Aorta (tissue), 5 donors: ENCODE measurements around the gene RUNX2. TPM values are rescaled to one million over a fixed set of nuclear protein-coding genes. Genes with fewer than 3 reads are reported as not detected.

ENCODE experiments used
- ATAC-seq: fragments of 200-7000 bp; cut with Tn5 transposase; one replicate; pipeline ENCODE4 v1.9.1; 2022; ENCODE audit warnings: moderate library complexity; ENCODE audit not compliant: low FRiP score
- DNase-seq, 2 donors: peaks; one replicate each; pipeline ENCODE4 v3.0.0-alpha.2; 2020
- H3K27ac ChIP-seq, 2 donors: one replicate each; pipeline ENCODE4 v1.5.1; 2013; ENCODE audit warnings: low read length in 2 of 2, mild to moderate bottlenecking in 2 of 2, moderate library complexity in 2 of 2, control low read depth in 1 of 2, inconsistent platforms in 1 of 2, low read depth in 1 of 2
- H3K27me3 ChIP-seq, 2 donors: one replicate each; pipeline ENCODE4 v1.6.1; 2013; ENCODE audit warnings: control low read depth in 1 of 2, low read length in 1 of 2, mild to moderate bottlenecking in 1 of 2, moderate library complexity in 1 of 2; ENCODE audit not compliant: insufficient read depth in 2 of 2, control insufficient read depth in 1 of 2
- H3K36me3 ChIP-seq, 2 donors: one replicate each; pipeline ENCODE4 v1.6.1; 2013; ENCODE audit warnings: control low read depth in 1 of 2, low read length in 1 of 2, mild to moderate bottlenecking in 1 of 2; ENCODE audit not compliant: insufficient read depth in 2 of 2, control insufficient read depth in 1 of 2
- H3K4me1 ChIP-seq, 2 donors: one replicate each; pipeline ENCODE4 v1.6.1; 2013; ENCODE audit warnings: low read length in 2 of 2, control low read depth in 1 of 2, mild to moderate bottlenecking in 1 of 2, moderate library complexity in 1 of 2; ENCODE audit not compliant: insufficient read depth in 2 of 2, control insufficient read depth in 1 of 2
- H3K4me3 ChIP-seq, 2 donors: one replicate each; pipeline ENCODE4 v1.5.1; 2013; ENCODE audit warnings: low read length in 2 of 2, control low read depth in 1 of 2, mild to moderate bottlenecking in 1 of 2
- H3K9me3 ChIP-seq: one replicate; pipeline ENCODE4 v1.6.1; 2013; ENCODE audit warnings: mild to moderate bottlenecking, low read length; ENCODE audit not compliant: control insufficient read depth
- WGBS, 2 donors: extraction: QIAGEN DNeasy Blood & Tissue Kit; methylation state at CpG; one replicate each; pipeline ENCODE4 v1.1.7; 2013; 5-methylcytosine and 5-hydroxymethylcytosine counted together
- intact Hi-C, 2 donors: fragments of 100-400 bp; cut with DNase I; formaldehyde crosslinking; loops; one replicate each; pipeline versions ENCODE4 v1.14.2 to v1.15.0; 2022
- polyA plus RNA-seq, 2 donors: library from polyadenylated mRNA; stranded (reverse); fragments of 200-250 nt; gene quantifications; one replicate each; pipeline ENCODE4 v1.2.3, GENCODE V29; 2013
- total RNA-seq, 2 donors: library from RNA; stranded (reverse); fragmentation: NEBNext Ultra II Directional; extraction: Animal tissue kit (Norgen Biotek cat#: 25700); gene quantifications; one replicate each; pipeline ENCODE4 v1.2.1, GENCODE V29; 2021
- donor health status: healthy with polysubstance abuse.
- donor health status: Bipolar disorder and iron deficiency.
- donor health status: DM: no; HTN: no; CAD: no.
- donor health status: DM: no; HTN: no; CAD: no.
- donor health status: DM: yes; HTN: yes; CAD: no.

The RUNX2 gene
- total and polyA plus RNA-seq, 4 donors = 1.0 to 5.4 (median 1.9) TPM

- 62 to 69% methylated on average over 2 of the region's 2 CpGs for WGBS, 2 donors
- H3K9me3 ChIP-seq = peaks cover 4% of the 10 kb centered on the region
- H3K4me3 ChIP-seq = no peak overlapping the region
- no peak overlapping the region for H3K27ac ChIP-seq
- ATAC-seq (no peak), DNase-seq (no peak)
- no peaks in the 10 kb centered on the region for H3K4me1 ChIP-seq
- intact Hi-C loops = no loop called here
- H3K36me3 ChIP-seq = no peaks in the 10 kb centered on the region
- no peaks in the 10 kb centered on the region for H3K27me3 ChIP-seq
These were observed 256.0 kb downstream of the RUNX2 start for GRCh38 chr6:45584127-45584526.

DNA sequence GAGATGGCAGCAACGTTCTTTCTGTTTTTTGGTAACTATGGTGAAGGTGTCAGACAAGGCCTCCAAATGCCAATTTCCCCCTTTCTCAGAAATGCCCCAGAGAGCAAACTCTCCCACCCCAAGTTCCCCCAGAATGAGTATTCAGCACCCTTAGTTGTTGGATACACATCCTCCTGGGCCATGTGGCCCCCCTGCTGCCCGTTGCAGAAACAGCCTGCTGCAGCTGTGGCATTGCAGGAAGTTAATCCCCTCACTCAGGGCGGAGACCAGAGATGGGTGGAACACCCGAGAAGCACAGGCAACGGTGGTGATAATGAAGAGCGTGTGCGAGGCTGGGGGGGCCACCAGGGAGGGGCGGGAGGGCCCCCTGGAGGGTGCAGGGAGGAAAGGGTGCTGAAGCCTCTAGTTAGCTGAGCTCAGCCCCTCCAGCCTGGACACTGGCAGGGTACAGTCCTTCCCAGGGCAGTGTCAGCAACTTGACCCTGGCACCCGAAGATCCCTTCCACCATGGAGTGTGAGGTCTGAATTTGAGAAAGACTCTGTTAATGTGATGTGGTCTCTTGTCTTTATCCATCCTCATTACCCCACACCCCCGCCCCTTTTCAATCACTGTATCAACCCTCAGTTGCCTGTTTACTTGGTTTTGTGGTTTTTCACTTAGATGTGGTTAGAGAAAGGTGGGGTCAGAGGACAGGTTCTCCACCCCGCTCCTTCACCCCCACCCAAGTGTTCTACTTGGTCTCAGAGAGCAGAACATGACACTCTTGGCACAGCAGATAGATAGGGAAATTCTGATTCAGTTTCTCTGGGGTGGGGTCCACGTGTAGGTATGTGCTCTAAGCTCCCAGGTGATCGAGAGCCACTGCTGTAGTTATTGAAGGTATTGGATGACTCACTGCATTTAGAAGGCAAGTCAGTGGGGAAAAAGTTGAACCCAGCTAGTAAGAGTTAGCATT, 258.4 kb downstream of the RUNX2 start:
- intact Hi-C loops = no loop called here
- Histone ChIP-seq H3K4me1 (no peaks in the 10 kb centered on the region), H3K4me3 (no peak overlapping the region), H3K36me3 (no peaks in the 10 kb centered on the region), H3K27me3 (no peaks in the 10 kb centered on the region), H3K9me3 (peaks cover 1% of the 10 kb centered on the region), H3K27ac (no peak overlapping the region)
- ATAC-seq = no peak
- WGBS, 2 donors = 71% methylated on average over 13 of the region's 13 CpGs
- DNase-seq = no peak

- Histone ChIP-seq H3K27me3 (no peaks in the 10 kb centered on the region), H3K27ac (no peak overlapping the region), H3K9me3 (peaks cover 1% of the 10 kb centered on the region), H3K4me3 (no peak overlapping the region), H3K4me1 (no peaks in the 10 kb centered on the region), H3K36me3 (no peaks in the 10 kb centered on the region)
- DNase-seq (no peak), ATAC-seq (no peak)
- intact Hi-C loops = no loop called here
- WGBS, 2 donors = 77 to 90% methylated on average over 5 of the region's 5 CpGs
These were observed 259.3 kb downstream of the RUNX2 start for GRCh38 chr6:45587229-45588060.

DNA sequence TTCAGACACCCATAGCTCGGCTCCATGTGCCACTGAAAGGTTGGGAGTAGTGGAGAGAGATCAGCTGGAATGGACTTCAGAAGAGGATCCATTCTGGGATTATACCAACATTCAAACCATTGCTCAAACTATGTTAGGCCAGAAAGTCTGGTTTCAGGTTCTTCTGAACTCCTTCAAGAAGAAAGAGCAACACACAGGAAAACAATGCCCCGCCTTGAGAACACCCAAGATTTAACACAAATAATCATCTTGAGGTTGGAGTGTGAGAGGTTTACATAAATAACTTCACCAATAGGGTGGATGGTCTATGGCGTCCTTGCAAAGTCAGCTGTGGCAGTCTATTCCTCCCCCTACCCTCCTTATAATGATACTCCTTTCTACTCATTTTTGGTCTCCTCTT, 261.2 kb downstream of the RUNX2 start:
- Histone ChIP-seq H3K27ac (no peak overlapping the region), H3K9me3 (peaks cover 1% of the 10 kb centered on the region), H3K27me3 (no peaks in the 10 kb centered on the region), H3K4me1 (no peaks in the 10 kb centered on the region), H3K36me3 (no peaks in the 10 kb centered on the region), H3K4me3 (no peak overlapping the region)
- DNase-seq (no peak), ATAC-seq (no peak)
- WGBS, 2 donors = 94 to 97% methylated on average over 3 of the region's 3 CpGs
- intact Hi-C loops = no loop called here

DNA sequence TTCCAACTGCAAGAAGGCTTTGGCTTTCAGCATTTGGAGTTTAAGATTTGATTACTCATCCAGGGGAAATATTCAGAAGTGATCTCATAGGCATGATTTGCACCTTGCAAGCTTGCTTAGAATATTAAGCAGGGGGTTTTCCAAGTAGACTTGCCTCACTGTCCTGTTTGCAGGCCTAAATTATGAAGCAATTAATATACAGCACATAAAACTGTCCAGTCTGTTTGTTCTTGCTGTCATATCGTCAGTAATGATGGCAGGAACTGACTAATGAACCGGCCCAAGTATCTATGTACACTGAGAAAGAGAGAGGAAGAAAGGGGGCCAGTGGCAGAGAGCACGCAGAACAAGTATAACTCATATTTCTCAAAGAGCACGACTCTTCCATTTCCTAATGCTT, 262.1 kb downstream of the RUNX2 start:
- H3K36me3 ChIP-seq = no peaks in the 10 kb centered on the region
- DNase-seq (no peak), ATAC-seq (no peak)
- H3K9me3 ChIP-seq = peaks cover 1% of the 10 kb centered on the region
- intact Hi-C loops = no loop called here
- WGBS, 2 donors = 52 to 73% methylated on average over 4 of the region's 4 CpGs
- H3K27me3 ChIP-seq = no peaks in the 10 kb centered on the region
- H3K4me1 ChIP-seq = no peaks in the 10 kb centered on the region
- H3K4me3 ChIP-seq = no peak overlapping the region
- no peak overlapping the region for H3K27ac ChIP-seq

DNA sequence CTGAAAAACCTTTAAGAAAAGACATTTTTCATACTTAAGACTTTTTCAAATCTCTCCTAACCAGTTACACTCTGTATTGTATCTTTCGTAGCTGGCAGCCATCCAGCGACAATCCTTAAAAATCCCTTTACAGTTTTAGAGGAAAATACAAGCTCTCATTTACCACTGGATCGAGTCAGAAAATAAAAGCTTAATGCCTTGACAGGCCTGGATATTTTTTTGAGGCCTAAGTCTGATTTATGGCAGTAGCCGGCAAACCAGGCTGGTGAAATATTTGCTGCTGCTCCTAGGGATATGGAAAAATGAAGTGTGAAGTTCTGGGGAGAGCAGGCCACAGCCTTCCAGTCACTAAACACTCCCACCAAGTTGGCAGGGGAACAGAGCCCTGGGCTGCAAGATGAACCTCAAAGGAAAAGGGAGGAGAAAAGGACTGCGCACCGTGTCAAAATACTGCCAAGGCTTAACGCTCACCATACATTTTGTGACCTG, 262.6 kb downstream of the RUNX2 start:
- ATAC-seq (no peak), DNase-seq (no peak)
- 52 to 59% methylated on average over 7 of the region's 7 CpGs for WGBS, 2 donors
- Histone ChIP-seq H3K36me3 (no peaks in the 10 kb centered on the region), H3K4me3 (no peak overlapping the region), H3K4me1 (no peaks in the 10 kb centered on the region), H3K27me3 (no peaks in the 10 kb centered on the region), H3K9me3 (no peaks in the 10 kb centered on the region), H3K27ac (no peak overlapping the region)
- intact Hi-C loops = no loop called here

- no peaks in the 10 kb centered on the region for H3K27me3 ChIP-seq
- H3K27ac ChIP-seq = no peak overlapping the region
- no peaks in the 10 kb centered on the region for H3K9me3 ChIP-seq
- intact Hi-C loops = no loop called here
- H3K4me3 ChIP-seq = no peak overlapping the region
- 76 to 90% methylated on average over 1 of the region's 1 CpG for WGBS, 2 donors
- no peaks in the 10 kb centered on the region for H3K4me1 ChIP-seq
- no peak for ATAC-seq
- DNase-seq = no peak
- H3K36me3 ChIP-seq = no peaks in the 10 kb centered on the region
These were observed 263.2 kb downstream of the RUNX2 start for GRCh38 chr6:45591306-45591705.

- no peaks in the 10 kb centered on the region for H3K9me3 ChIP-seq
- ATAC-seq = no peak
- WGBS, 2 donors = 73 to 90% methylated on average over 5 of the region's 5 CpGs
- H3K27me3 ChIP-seq = no peaks in the 10 kb centered on the region
- no peaks in the 10 kb centered on the region for H3K36me3 ChIP-seq
- H3K4me3 ChIP-seq = no peak overlapping the region
- DNase-seq = no peak
- intact Hi-C loops = no loop called here
- H3K27ac ChIP-seq = no peak overlapping the region
- H3K4me1 ChIP-seq = no peaks in the 10 kb centered on the region
These were observed 263.8 kb downstream of the RUNX2 start for GRCh38 chr6:45591890-45592289.
